Thyroid gland (tissue), 4 donors: ENCODE measurements around the gene PPP1R12A. TPM values are rescaled to one million over a fixed set of nuclear protein-coding genes. Genes with fewer than 3 reads are reported as not detected.
"Not testable (repeated sequence)": the region's sequence is repeated elsewhere in the genome, so short reads cannot be mapped to it uniquely, and the experiment has no call there.

Experiments
- DNase-seq, 2 donors: peaks; one replicate each; pipeline ENCODE4 v3.0.0-alpha.2; 2019
- H3K27ac ChIP-seq, 3 donors: fragments of 200-600 bp; sonication (generic); 1 replicate in 2 of 3; 2 replicates in 1 of 3; pipeline ENCODE4 v1.5.1; 2016 to 2019; ENCODE audit warnings: mild to moderate bottlenecking in 1 of 3, moderate library complexity in 1 of 3
- H3K27me3 ChIP-seq: fragments of 200-600 bp; sonication (generic); one replicate; pipeline ENCODE4 v1.5.1; 2019
- H3K36me3 ChIP-seq, 2 donors: fragments of 200-600 bp; sonication (generic); one replicate each; pipeline ENCODE4 v1.5.1; 2016 to 2019
- H3K4me1 ChIP-seq, 2 donors: fragments of 200-600 bp; sonication (generic); one replicate each; pipeline ENCODE4 v1.5.1; 2017 to 2019
- H3K4me3 ChIP-seq, 3 donors: fragments of 200-600 bp; sonication (generic); replicated peaks in 1 of 3; 1 replicate in 2 of 3; 2 replicates in 1 of 3; pipeline ENCODE4 v1.5.1; 2016; ENCODE audit warnings: mild to moderate bottlenecking in 1 of 3
- H3K9me3 ChIP-seq: fragments of 200-600 bp; sonication (generic); one replicate; pipeline ENCODE4 v1.5.1; 2017
- CTCF ChIP-seq, 6 experiments: fragments of 200-600 bp in 3 of 6; fragments of 450-650 bp in 3 of 6; sonication (generic) in 3 of 6; IDR thresholded peaks; one replicate each; pipeline ENCODE4 v1.5.1; 2016 to 2019; ENCODE audit warnings: antibody characterized with exemption in 6 of 6, mild to moderate bottlenecking in 2 of 6, inconsistent platforms in 1 of 6, moderate library complexity in 1 of 6
- POLR2A ChIP-seq, 2 donors: fragments of 450-650 bp; IDR thresholded peaks; one replicate each; pipeline ENCODE4 v1.6.1; 2017; ENCODE audit warnings: antibody characterized with exemption in 2 of 2, mild to moderate bottlenecking in 2 of 2, moderate library complexity in 1 of 2
- WGBS, 2 donors: methylation state at CpG; one replicate each; pipeline ENCODE4 v1.1.5; 2017; 5-methylcytosine and 5-hydroxymethylcytosine counted together
- intact Hi-C: fragments of 100-400 bp; cut with DNase I; formaldehyde crosslinking; loops from one replicate; pipeline ENCODE4 v1.15.1; 2023
- total RNA-seq, 4 donors: library from RNA; depleted of rRNA; stranded (reverse); fragments of >200 nt; gene quantifications; one replicate each; pipeline ENCODE4 v1.2.3, GENCODE V29; 2016

Gene PPP1R12A
- total RNA-seq, 4 donors from 2014 or later = 90.0 to 128 (median 100) TPM

- TF ChIP-seq CTCF (IDR thresholded peaks at IDR 0.05) (no peak), POLR2A (IDR thresholded peaks at IDR 0.05) (no peak)
- 68 to 69% methylated on average over 1 of the region's 1 CpG for WGBS, 2 donors
- intact Hi-C loops = no loop called here
Measured at GRCh38 chr12:79978692-79979091, 43.8 kb upstream of the PPP1R12A start.

GRCh38 chr12:79977856-79978460 lies 43.1 kb upstream of the PPP1R12A start:
- WGBS, 2 donors = 76 to 87% methylated on average over 3 of the region's 3 CpGs
- H3K27ac ChIP-seq, H3K36me3 ChIP-seq, DNase-seq, intact Hi-C loops, H3K27me3 ChIP-seq, H3K9me3 ChIP-seq, H3K4me3 ChIP-seq, H3K4me1 ChIP-seq: not testable (repeated sequence)

More at GRCh38 chr12:79978692-79979091, 43.8 kb upstream of the PPP1R12A start:
- Histone ChIP-seq H3K36me3 (no peaks in the 10 kb centered on the region), H3K27ac (no peak overlapping the region), H3K4me1 (no peaks in the 10 kb centered on the region), H3K9me3 (no peaks in the 10 kb centered on the region), H3K4me3 (no peak overlapping the region), H3K27me3 (no peaks in the 10 kb centered on the region)
- no peak for DNase-seq

- Histone ChIP-seq H3K9me3 (no peaks in the 10 kb centered on the region), H3K36me3 (no peaks in the 10 kb centered on the region), H3K4me1 (no peaks in the 10 kb centered on the region), H3K27me3 (no peaks in the 10 kb centered on the region), H3K27ac (no peak overlapping the region), H3K4me3 (no peak overlapping the region)
- intact Hi-C loops = no loop called here
- TF ChIP-seq CTCF (IDR thresholded peaks at IDR 0.05) (no peak), POLR2A (IDR thresholded peaks at IDR 0.05) (no peak)
- DNase-seq = no peak
- WGBS, 2 donors = 93 to 98% methylated on average over 5 of the region's 5 CpGs
Measured at GRCh38 chr12:79975143-79975542, 40.2 kb upstream of the PPP1R12A start.

- H3K4me3 ChIP-seq = no peak overlapping the region
- no peaks in the 10 kb centered on the region for H3K27me3 ChIP-seq
Measured at GRCh38 chr12:79973801-79974200, 38.9 kb upstream of the PPP1R12A start.

GRCh38 chr12:79964100-79964627 lies 29.3 kb upstream of the PPP1R12A start:
- DNase-seq = no peak
- 72 to 77% methylated on average over 3 of the region's 3 CpGs for WGBS, 2 donors
- intact Hi-C loops = no loop called here
- Histone ChIP-seq H3K36me3 (no peaks in the 10 kb centered on the region), H3K27me3 (no peaks in the 10 kb centered on the region), H3K9me3 (no peaks in the 10 kb centered on the region), H3K27ac (no peak overlapping the region), H3K4me1 (no peaks in the 10 kb centered on the region), H3K4me3 (no peak overlapping the region)
- TF ChIP-seq CTCF (IDR thresholded peaks at IDR 0.05) (no peak), POLR2A (IDR thresholded peaks at IDR 0.05) (no peak)

More at GRCh38 chr12:79973801-79974200, 38.9 kb upstream of the PPP1R12A start:
- 72 to 76% methylated on average over 4 of the region's 4 CpGs for WGBS, 2 donors
- H3K4me1 ChIP-seq = no peaks in the 10 kb centered on the region
- TF ChIP-seq CTCF (IDR thresholded peaks at IDR 0.05) (no peak), POLR2A (IDR thresholded peaks at IDR 0.05) (no peak)
- no peaks in the 10 kb centered on the region for H3K36me3 ChIP-seq
- intact Hi-C loops = no loop called here
- DNase-seq = no peak
- H3K27ac ChIP-seq = no peak overlapping the region
- no peaks in the 10 kb centered on the region for H3K9me3 ChIP-seq
